ENCODE results near the gene INO80.

GRCh38 chr15:41122849-41123248 lies 6.8 kb upstream of the INO80 start:
- TF ChIP-seq CTCF (IDR thresholded peaks at IDR 0.05; ENCODE audit: low read length) (no peak), EZH2 (IDR thresholded peaks at IDR 0.05; ENCODE audit: borderline replicate concordance, low read length) (no peak)

Data from OCI-LY1 (cell line).